Measurements from ENCODE around the gene CST9. TPM values are rescaled to one million over a fixed set of nuclear protein-coding genes. Genes with fewer than 3 reads are reported as not detected.

Gene CST9
- total RNA-seq, 1 experiment from 2014 or later = not detected

DNA sequence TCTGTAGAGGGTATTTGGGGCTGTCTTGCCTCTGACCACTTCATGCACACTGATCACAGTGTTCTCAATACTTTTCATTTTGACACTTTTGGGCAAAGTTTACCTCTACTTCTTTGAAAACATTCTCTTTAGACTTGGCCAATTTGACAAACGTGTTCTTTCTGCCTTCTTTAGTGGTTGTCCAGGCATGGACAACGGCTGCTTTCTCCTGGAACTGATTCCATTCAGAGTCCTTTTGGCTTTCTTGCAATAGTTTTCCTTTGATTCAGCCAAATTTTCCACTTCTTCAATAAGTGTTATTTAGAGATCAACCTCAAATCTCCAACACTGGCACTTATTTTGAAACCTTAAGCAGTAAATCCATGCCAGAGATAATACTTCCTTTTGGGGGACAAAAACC is 6.7 kb upstream of the CST9 start:
- H3K79me2 ChIP-seq (ENCODE audit: insufficient read depth, low read length) = no peaks in the 10 kb centered on the region
- TF ChIP-seq EZH2 (IDR thresholded peaks at IDR 0.05) = no peak
- H3K27ac ChIP-seq (ENCODE audit: low read depth, low read length) = no peak overlapping the region
- no peak overlapping the region for H3K4me2 ChIP-seq (ENCODE audit: low read length)
- ChIA-PET CTCF (no interaction called here), RAD21 (ENCODE audit: low non-redundant PET in 1 of 2, low total read pairs in 2 of 2, uncharacterized antibody in 2 of 2, unreplicated experiment in 2 of 2) (no interaction called here), POLR2A (no interaction called here)
- no peak overlapping the region for H3K9ac ChIP-seq (ENCODE audit: low read length)
- H4K20me1 ChIP-seq (ENCODE audit: insufficient read depth) = no peaks in the 10 kb centered on the region
- BruUV-seq (replicated peaks) = no TSS peak
- H3K4me1 ChIP-seq (ENCODE audit: control insufficient read depth in 1 of 2, insufficient read depth in 2 of 2, low read length in 2 of 2) = no peaks in the 10 kb centered on the region
- no peaks in the 10 kb centered on the region for H3K9me2 ChIP-seq (ENCODE audit: insufficient read depth)
- DNase-seq (ENCODE audit: low read depth, low spot score) = no peak
- no peak overlapping the region for H2AFZ ChIP-seq (ENCODE audit: low read depth, low read length, poor library complexity, severe bottlenecking)
- intact Hi-C loops (cut with micrococcal nuclease) = no loop called here
- no peaks in the 10 kb centered on the region for H3K27me3 ChIP-seq (ENCODE audit: insufficient read depth, low read length)
- ATAC-seq = no peak
- H3K9me3 ChIP-seq (ENCODE audit: control insufficient read depth in 1 of 2, insufficient read depth in 1 of 2, low read depth in 1 of 2, low read length in 2 of 2) = no peaks in the 10 kb centered on the region
- H3K4me3 ChIP-seq (replicated peaks in 1 of 2; ENCODE audit: low read depth in 1 of 2, low read length in 2 of 2) = no peak overlapping the region
- no peaks in the 10 kb centered on the region for H3K36me3 ChIP-seq (ENCODE audit: control insufficient read depth in 1 of 2, insufficient read depth in 2 of 2, low read length in 2 of 2)

DNA sequence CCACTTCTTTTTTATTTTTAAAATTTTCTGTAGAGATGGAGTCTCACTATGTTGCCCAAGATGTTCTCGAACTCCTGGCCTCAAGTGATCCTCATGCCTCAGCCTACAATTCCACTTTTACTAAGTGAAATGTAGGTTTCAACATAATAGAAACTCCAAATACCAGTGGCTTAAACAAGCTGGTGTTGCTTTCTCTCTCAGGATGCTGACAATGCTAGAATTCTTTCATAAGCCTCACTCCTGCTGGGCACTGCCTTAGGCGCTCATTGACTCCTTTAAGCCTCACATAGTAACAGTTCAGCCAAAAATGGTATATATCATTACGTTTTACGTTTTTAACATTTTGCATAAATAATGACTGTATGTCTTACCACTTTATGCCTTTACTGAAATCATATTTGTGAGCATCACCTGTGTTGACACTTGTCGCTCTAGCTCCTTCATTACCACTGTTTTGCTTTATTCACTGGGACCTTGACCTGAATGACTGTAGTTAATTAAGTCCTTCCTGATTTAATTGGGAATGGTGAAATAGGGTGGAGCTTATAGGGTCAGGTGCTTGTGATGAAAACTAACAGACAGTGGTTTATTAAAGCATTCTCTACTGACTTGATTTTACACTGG is 3.9 kb upstream of the CST9 start:
- no peaks in the 10 kb centered on the region; the same call in 1 of the 2 replicates for H3K27me3 ChIP-seq (ENCODE audit: insufficient read depth, low read length)
- H4K20me1 ChIP-seq (ENCODE audit: insufficient read depth) = no peaks in the 10 kb centered on the region
- H3K27ac ChIP-seq (ENCODE audit: low read depth, low read length) = no peak overlapping the region
- no TSS peak for BruUV-seq (replicated peaks)
- H3K9me3 ChIP-seq (ENCODE audit: control insufficient read depth in 1 of 2, insufficient read depth in 1 of 2, low read depth in 1 of 2, low read length in 2 of 2) = no peaks in the 10 kb centered on the region
- H3K79me2 ChIP-seq (ENCODE audit: insufficient read depth, low read length) = no peaks in the 10 kb centered on the region
- TF ChIP-seq ZNF274 (IDR thresholded peaks at IDR 0.05; ENCODE audit: low read depth, low read length) (no peak), TCF7L2 (IDR thresholded peaks at IDR 0.05; ENCODE audit: borderline replicate concordance, extremely low read depth, insufficient read depth, insufficient read length) (no peak), CBX3 (IDR thresholded peaks at IDR 0.05; ENCODE audit: low read depth) (no peak), CEBPB (IDR thresholded peaks at IDR 0.05; ENCODE audit: low read depth) (no peak), EZH2 (IDR thresholded peaks at IDR 0.05) (no peak), SIN3A (IDR thresholded peaks at IDR 0.05; ENCODE audit: low read depth) (no peak), JUND (IDR thresholded peaks at IDR 0.05) (no peak), ZFX (IDR thresholded peaks at IDR 0.05) (no peak), EZH2phosphoT487 (IDR thresholded peaks at IDR 0.05; ENCODE audit: borderline replicate concordance) (no peak), FOSL1 (IDR thresholded peaks at IDR 0.05; ENCODE audit: low read depth) (no peak)
- TF ChIP-seq, protein P1, sequence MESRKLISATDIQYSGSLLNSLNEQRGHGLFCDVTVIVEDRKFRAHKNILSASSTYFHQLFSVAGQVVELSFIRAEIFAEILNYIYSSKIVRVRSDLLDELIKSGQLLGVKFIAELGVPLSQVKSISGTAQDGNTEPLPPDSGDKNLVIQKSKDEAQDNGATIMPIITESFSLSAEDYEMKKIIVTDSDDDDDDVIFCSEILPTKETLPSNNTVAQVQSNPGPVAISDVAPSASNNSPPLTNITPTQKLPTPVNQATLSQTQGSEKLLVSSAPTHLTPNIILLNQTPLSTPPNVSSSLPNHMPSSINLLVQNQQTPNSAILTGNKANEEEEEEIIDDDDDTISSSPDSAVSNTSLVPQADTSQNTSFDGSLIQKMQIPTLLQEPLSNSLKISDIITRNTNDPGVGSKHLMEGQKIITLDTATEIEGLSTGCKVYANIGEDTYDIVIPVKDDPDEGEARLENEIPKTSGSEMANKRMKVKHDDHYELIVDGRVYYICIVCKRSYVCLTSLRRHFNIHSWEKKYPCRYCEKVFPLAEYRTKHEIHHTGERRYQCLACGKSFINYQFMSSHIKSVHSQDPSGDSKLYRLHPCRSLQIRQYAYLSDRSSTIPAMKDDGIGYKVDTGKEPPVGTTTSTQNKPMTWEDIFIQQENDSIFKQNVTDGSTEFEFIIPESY (IDR thresholded peaks at IDR 0.05; ENCODE audit: extremely low read depth, insufficient replicate concordance, low read length) = no peak
- TF ChIP-seq, protein P2, sequence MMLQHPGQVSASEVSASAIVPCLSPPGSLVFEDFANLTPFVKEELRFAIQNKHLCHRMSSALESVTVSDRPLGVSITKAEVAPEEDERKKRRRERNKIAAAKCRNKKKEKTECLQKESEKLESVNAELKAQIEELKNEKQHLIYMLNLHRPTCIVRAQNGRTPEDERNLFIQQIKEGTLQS (IDR thresholded peaks at IDR 0.05) = no peak
- TF ChIP-seq, protein P3, sequence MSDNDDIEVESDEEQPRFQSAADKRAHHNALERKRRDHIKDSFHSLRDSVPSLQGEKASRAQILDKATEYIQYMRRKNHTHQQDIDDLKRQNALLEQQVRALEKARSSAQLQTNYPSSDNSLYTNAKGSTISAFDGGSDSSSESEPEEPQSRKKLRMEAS (IDR thresholded peaks at IDR 0.05) = no peak
- H3K4me1 ChIP-seq (ENCODE audit: control insufficient read depth in 1 of 2, insufficient read depth in 2 of 2, low read length in 2 of 2) = no peaks in the 10 kb centered on the region
- no peak overlapping the region for H3K9ac ChIP-seq (ENCODE audit: low read length)
- RAD21 ChIA-PET (ENCODE audit: low non-redundant PET in 1 of 2, low total read pairs in 2 of 2, uncharacterized antibody in 2 of 2, unreplicated experiment in 2 of 2) = no interaction called here
- H2AFZ ChIP-seq (ENCODE audit: low read depth, low read length, poor library complexity, severe bottlenecking) = no peak overlapping the region
- H3K4me2 ChIP-seq (ENCODE audit: low read length) = no peak overlapping the region
- POLR2A ChIA-PET = no interaction called here
- intact Hi-C loops (cut with micrococcal nuclease) = loop anchor here (5.0 kb wide), 1 partner anchor 58 kb away; no protein-coding TSS in a partner anchor
- no peak overlapping the region for H3K4me3 ChIP-seq (replicated peaks in 1 of 2; ENCODE audit: low read depth in 1 of 2, low read length in 2 of 2)
- DNase-seq (ENCODE audit: low read depth, low spot score) = no peak
- H3K9me2 ChIP-seq (ENCODE audit: insufficient read depth) = no peaks in the 10 kb centered on the region
- no peaks in the 10 kb centered on the region for H3K36me3 ChIP-seq (ENCODE audit: control insufficient read depth in 1 of 2, insufficient read depth in 2 of 2, low read length in 2 of 2)
- CTCF ChIA-PET = no interaction called here
- no peak for ATAC-seq

Measured in HCT116 (cell line).